ENCODE data around the gene USP31. TPM values are rescaled to one million over a fixed set of nuclear protein-coding genes. Genes with fewer than 3 reads are reported as not detected.

USP31 gene
- total and polyA plus RNA-seq, 2 of the 13 experiments (the other 11 are each of a cell fraction or from before 2014, with no cell fraction given) = 22.5 to 23.3 TPM

GRCh38 chr16:23188911-23189310 lies 39.7 kb upstream of the USP31 start:
- no peak overlapping the region for H3K4me2 ChIP-seq (ENCODE audit: low read depth, low read length)
- WGBS (ENCODE audit: low lambda C conversion rate) = 51% methylated on average over 2 of the region's 2 CpGs
- POLR2A ChIA-PET = no interaction called here
- no TSS peak for BruUV-seq (replicated peaks)
- ATAC-seq (peak; percentile 24; the same call in 1 of the 3 replicates), DNase-seq (ENCODE audit: low spot score) (no peak), FAIRE-seq (no peak)
- H3K9ac ChIP-seq (ENCODE audit: insufficient read depth, low read depth, low read length) = no peak overlapping the region
- H4K20me1 ChIP-seq (ENCODE audit: insufficient read depth, low read length) = peaks cover 3% of the 10 kb centered on the region; the same call in 1 of the 2 replicates
- H3K27ac ChIP-seq (ENCODE audit: extremely low read length, insufficient read depth, low read length) = no peak overlapping the region
- intact Hi-C loops (cut with micrococcal nuclease; ENCODE audit: unreplicated experiment) = loop anchor here (10.0 kb wide), 1 partner anchor 294 kb away; no protein-coding TSS in a partner anchor
- 0 out of 2 replicates have a peak, but pooled peaks cover 5% of the 10 kb centered on the region for H3K4me1 ChIP-seq (ENCODE audit: insufficient read depth, low read length)
- no peak for TF ChIP-seq ZFP62 (CRISPR knock-in tag; IDR thresholded peaks at IDR 0.05)
- no peak for TF ChIP-seq RBFOX2 (IDR thresholded peaks at IDR 0.05; ENCODE audit: low read depth, low read length)
- TF ChIP-seq MNT (IDR thresholded peaks at IDR 0.05) = peak; percentile 68
- TF ChIP-seq NONO (IDR thresholded peaks at IDR 0.05) = no peak
- TF ChIP-seq NONO (CRISPR knock-in tag; conservative IDR thresholded peaks at IDR 0.05) = no peak
- no peaks in the 10 kb centered on the region for H3K9me3 ChIP-seq (ENCODE audit: low read length)
- H2AFZ ChIP-seq (ENCODE audit: low read length) = no peak overlapping the region
- in situ Hi-C loops (cut with HindIII; ENCODE audit: extremely low pct_ligation_motif_present, low pct_unique_long_range_greater_than_20kb) = no loop called here
- no peaks in the 10 kb centered on the region for H3K36me3 ChIP-seq (replicated peaks in 1 of 2; ENCODE audit: control insufficient read depth in 1 of 2, insufficient read depth in 2 of 2, low read length in 2 of 2)
- H3K79me2 ChIP-seq (ENCODE audit: insufficient read depth, low read length) = no peaks in the 10 kb centered on the region
- H3K27me3 ChIP-seq (ENCODE audit: control insufficient read depth in 1 of 2, insufficient read depth in 2 of 2, low read length in 2 of 2) = peaks cover 12 to 66% of the 10 kb centered on the region in 2 experiments
- CTCF ChIA-PET (ENCODE audit: low intra/inter-chr PET ratio, low total read pairs) = no interaction called here
- no peak overlapping the region for H3K4me3 ChIP-seq (replicated peaks in 1 of 3; ENCODE audit: insufficient read depth in 1 of 3, low read depth in 2 of 3, low read length in 3 of 3)

- peaks cover 13% of the 10 kb centered on the region for H3K4me1 ChIP-seq (ENCODE audit: insufficient read depth, low read length)
- no peak overlapping the region for H3K4me2 ChIP-seq (ENCODE audit: low read depth, low read length)
- no TSS peak for BruUV-seq (replicated peaks)
- no peaks in the 10 kb centered on the region for H3K79me2 ChIP-seq (ENCODE audit: insufficient read depth, low read length)
- intact Hi-C loops (cut with micrococcal nuclease; ENCODE audit: unreplicated experiment) = loop anchor here (10.0 kb wide), 1 partner anchor 293 kb away; no protein-coding TSS in a partner anchor
- 2% methylated on average over 3 of the region's 3 CpGs for WGBS (ENCODE audit: low lambda C conversion rate)
- ChIA-PET CTCF (ENCODE audit: low intra/inter-chr PET ratio, low total read pairs) (interaction anchor here (8.0 kb wide), 1 partner anchor 246 kb away, joined by 251 read pairs; no protein-coding TSS in a partner anchor), POLR2A (no interaction called here)
- H3K27ac ChIP-seq (ENCODE audit: extremely low read length, insufficient read depth, low read length) = no peak overlapping the region
- no peak overlapping the region for H3K9ac ChIP-seq (ENCODE audit: insufficient read depth, low read depth, low read length)
- no peak for TF ChIP-seq ZNF691 (CRISPR knock-in tag; IDR thresholded peaks at IDR 0.05; ENCODE audit: borderline replicate concordance, low read depth)
- FAIRE-seq (no peak), ATAC-seq (no peak), DNase-seq (ENCODE audit: low spot score) (no peak)
- H3K36me3 ChIP-seq (replicated peaks in 1 of 2; ENCODE audit: control insufficient read depth in 1 of 2, insufficient read depth in 2 of 2, low read length in 2 of 2) = no peaks in the 10 kb centered on the region
- H2AFZ ChIP-seq (ENCODE audit: low read length) = no peak overlapping the region
- H3K9me3 ChIP-seq (ENCODE audit: low read length) = no peaks in the 10 kb centered on the region
- H3K4me3 ChIP-seq (replicated peaks in 1 of 3; ENCODE audit: insufficient read depth in 1 of 3, low read depth in 2 of 3, low read length in 3 of 3) = no peak overlapping the region
- H3K27me3 ChIP-seq (ENCODE audit: control insufficient read depth in 1 of 2, insufficient read depth in 2 of 2, low read length in 2 of 2) = peaks cover 21 to 75% of the 10 kb centered on the region in 2 experiments
- peaks cover 3% of the 10 kb centered on the region; the same call in 1 of the 2 replicates for H4K20me1 ChIP-seq (ENCODE audit: insufficient read depth, low read length)
- in situ Hi-C loops (cut with HindIII; ENCODE audit: extremely low pct_ligation_motif_present, low pct_unique_long_range_greater_than_20kb) = no loop called here
These were observed 38.1 kb upstream of the USP31 start for GRCh38 chr16:23187341-23187740.

Measured in HepG2 (cell line).